Activated T-cell treated with anti-CD3 and anti-CD28 coated beads, Interleukin-2, amount 50 U/mL, for 72 hours (primary cell): Measurements from ENCODE around the gene TRMT2A. TPM values are rescaled to one million over a fixed set of nuclear protein-coding genes. Genes with fewer than 3 reads are reported as not detected.

Experiments used
- ATAC-seq, 2 donors: fragments of 150-1000 bp; cut with Tn5 transposase; replicated peaks in 1 of 2; 2 replicates each; pipeline ENCODE4 v1.10.0; 2021; ENCODE audit warnings: moderate library complexity in 2 of 2, mild to moderate bottlenecking in 1 of 2
- DNase-seq, 2 donors: peaks; one replicate each; pipeline ENCODE4 v3.0.0; 2021 to 2022; ENCODE audit warnings: mixed read lengths in 1 of 2
- H3K27ac Mint-ChIP-seq: one replicate; pipeline ENCODE4 v1.8.0; 2022; ENCODE audit warnings: mild to moderate bottlenecking, moderate library complexity, mixed read lengths
- H3K27me3 Mint-ChIP-seq: one replicate; pipeline ENCODE4 v1.8.0; 2022; ENCODE audit warnings: low read depth, mixed read lengths
- H3K36me3 Mint-ChIP-seq, 2 donors: one replicate each; pipeline ENCODE4 v1.8.0; 2022; ENCODE audit warnings: mixed read lengths in 2 of 2, mild to moderate bottlenecking in 1 of 2; ENCODE audit not compliant: insufficient read depth in 2 of 2
- H3K4me1 Mint-ChIP-seq: one replicate; pipeline ENCODE4 v1.8.0; 2022; ENCODE audit warnings: low read depth, mixed read lengths
- H3K4me3 Mint-ChIP-seq, 2 donors: one replicate each; pipeline ENCODE4 v1.8.0; 2022; ENCODE audit warnings: mild to moderate bottlenecking in 2 of 2, mixed read lengths in 2 of 2, moderate library complexity in 2 of 2
- H3K9me3 Mint-ChIP-seq, 2 donors: one replicate each; pipeline ENCODE4 v1.8.0; 2022; ENCODE audit warnings: mixed read lengths in 2 of 2
- total RNA-seq, 2 donors: library from RNA; stranded (reverse); gene quantifications; one replicate each; pipeline ENCODE4 v1.2.3, GENCODE V29; 2022

TRMT2A gene
- total RNA-seq, 2 donors from 2014 or later, result 55.6 to 56.8 TPM

- DNase-seq (no peak), ATAC-seq (no peak)
Measured at GRCh38 chr22:20155330-20156041, 38.5 kb upstream of the TRMT2A start.

GRCh38 chr22:20154602-20155187 lies 37.7 kb upstream of the TRMT2A start:
- Mint-ChIP-seq H3K27ac (no peak overlapping the region), H3K9me3 (no peaks in the 10 kb centered on the region), H3K4me1 (no peaks in the 10 kb centered on the region), H3K4me3 (no peak overlapping the region), H3K27me3 (no peaks in the 10 kb centered on the region), H3K36me3 (no peaks in the 10 kb centered on the region)
- ATAC-seq (no peak), DNase-seq (no peak)

More at GRCh38 chr22:20155330-20156041, 38.5 kb upstream of the TRMT2A start:
- Mint-ChIP-seq H3K9me3 (no peaks in the 10 kb centered on the region), H3K4me1 (no peaks in the 10 kb centered on the region), H3K27ac (no peak overlapping the region), H3K4me3 (no peak overlapping the region), H3K27me3 (no peaks in the 10 kb centered on the region), H3K36me3 (no peaks in the 10 kb centered on the region)

- no peaks in the 10 kb centered on the region for H3K36me3 Mint-ChIP-seq
- H3K4me3 Mint-ChIP-seq, result no peak overlapping the region
- ATAC-seq, result no peak
- no peak overlapping the region for H3K27ac Mint-ChIP-seq
- H3K27me3 Mint-ChIP-seq, result no peaks in the 10 kb centered on the region
- no peaks in the 10 kb centered on the region for H3K9me3 Mint-ChIP-seq
- DNase-seq, result no peak
- no peaks in the 10 kb centered on the region for H3K4me1 Mint-ChIP-seq
Measured at GRCh38 chr22:20153945-20154344, 36.9 kb upstream of the TRMT2A start.

GRCh38 chr22:20152464-20152890 lies 35.5 kb upstream of the TRMT2A start:
- Mint-ChIP-seq H3K36me3 (no peaks in the 10 kb centered on the region), H3K4me3 (no peak overlapping the region)

GRCh38 chr22:20151276-20151588 lies 34.2 kb upstream of the TRMT2A start:
- H3K4me3 Mint-ChIP-seq, result no peak overlapping the region
- DNase-seq, result no peak
- ATAC-seq, result no peak

More at GRCh38 chr22:20152464-20152890, 35.5 kb upstream of the TRMT2A start:
- no peaks in the 10 kb centered on the region for H3K4me1 Mint-ChIP-seq
- no peaks in the 10 kb centered on the region for H3K9me3 Mint-ChIP-seq
- no peaks in the 10 kb centered on the region for H3K27me3 Mint-ChIP-seq
- DNase-seq, result no peak
- no peak for ATAC-seq
- H3K27ac Mint-ChIP-seq, result no peak overlapping the region

GRCh38 chr22:20150381-20151275 lies 33.6 kb upstream of the TRMT2A start, which contains the start of gene CCDC188:
Gene CCDC188 (minus strand): TSS chr22:20151055. CDS start chr22:20150986, 69 bp downstream.
- Mint-ChIP-seq H3K27me3 (no peaks in the 10 kb centered on the region), H3K27ac (no peak within 1 kb of the TSS), H3K4me3 (no peak within 1 kb of the TSS), H3K36me3 (no peaks in the 10 kb centered on the region), H3K9me3 (no peaks in the 10 kb centered on the region), H3K4me1 (no peaks in the 10 kb centered on the region)
- ATAC-seq (no peak), DNase-seq (no peak)

More at GRCh38 chr22:20151276-20151588, 34.2 kb upstream of the TRMT2A start:
- Mint-ChIP-seq H3K27ac (no peak overlapping the region), H3K9me3 (no peaks in the 10 kb centered on the region), H3K36me3 (no peaks in the 10 kb centered on the region), H3K27me3 (no peaks in the 10 kb centered on the region), H3K4me1 (no peaks in the 10 kb centered on the region)

- Mint-ChIP-seq H3K9me3 (no peaks in the 10 kb centered on the region), H3K36me3 (no peaks in the 10 kb centered on the region), H3K27me3 (no peaks in the 10 kb centered on the region), H3K27ac (no peak overlapping the region), H3K4me1 (no peaks in the 10 kb centered on the region), H3K4me3 (no peak overlapping the region)
- DNase-seq (no peak), ATAC-seq (no peak)
Measured at GRCh38 chr22:20149257-20150250, 32.5 kb upstream of the TRMT2A start.

- Mint-ChIP-seq H3K9me3 (no peaks in the 10 kb centered on the region), H3K4me3 (no peak overlapping the region), H3K36me3 (no peaks in the 10 kb centered on the region), H3K27ac (no peak overlapping the region), H3K27me3 (no peaks in the 10 kb centered on the region), H3K4me1 (no peaks in the 10 kb centered on the region)
- DNase-seq, result no peak
- no peak for ATAC-seq
Measured at GRCh38 chr22:20148414-20148813, 31.4 kb upstream of the TRMT2A start.

GRCh38 chr22:20147237-20147988 lies 30.4 kb upstream of the TRMT2A start:
- H3K4me3 Mint-ChIP-seq, result no peak overlapping the region
- H3K27ac Mint-ChIP-seq, result no peak overlapping the region
- no peaks in the 10 kb centered on the region for H3K9me3 Mint-ChIP-seq
- DNase-seq (no peak), ATAC-seq (no peak)
- H3K27me3 Mint-ChIP-seq, result no peaks in the 10 kb centered on the region
- H3K4me1 Mint-ChIP-seq, result no peaks in the 10 kb centered on the region
- no peaks in the 10 kb centered on the region for H3K36me3 Mint-ChIP-seq

GRCh38 chr22:20146777-20147176 lies 29.8 kb upstream of the TRMT2A start:
- H3K27me3 Mint-ChIP-seq, result no peaks in the 10 kb centered on the region
- H3K36me3 Mint-ChIP-seq, result no peaks in the 10 kb centered on the region
- no peaks in the 10 kb centered on the region for H3K9me3 Mint-ChIP-seq
- H3K27ac Mint-ChIP-seq, result no peak overlapping the region
- DNase-seq, result no peak
- no peak for ATAC-seq
- no peaks in the 10 kb centered on the region for H3K4me1 Mint-ChIP-seq
- no peak overlapping the region for H3K4me3 Mint-ChIP-seq

GRCh38 chr22:20145832-20146223 lies 28.8 kb upstream of the TRMT2A start:
- no peaks in the 10 kb centered on the region for H3K9me3 Mint-ChIP-seq
- no peak overlapping the region for H3K27ac Mint-ChIP-seq
- H3K4me1 Mint-ChIP-seq, result no peaks in the 10 kb centered on the region
- H3K36me3 Mint-ChIP-seq, result no peaks in the 10 kb centered on the region
- H3K4me3 Mint-ChIP-seq, result no peak overlapping the region
- ATAC-seq (no peak), DNase-seq (no peak)
- no peaks in the 10 kb centered on the region for H3K27me3 Mint-ChIP-seq
